Endothelial cell (in vitro differentiated cells): ENCODE results near the gene SLC15A4. TPM values are rescaled to one million over a fixed set of nuclear protein-coding genes. Genes with fewer than 3 reads are reported as not detected.

Experiments
- DNase-seq: peaks from one replicate; pipeline ENCODE4 v3.0.0; 2021; ENCODE audit warnings: low spot score
- H3K27ac Mint-ChIP-seq: one replicate; pipeline ENCODE4 v1.8.0; 2021; ENCODE audit warnings: mixed read lengths, inconsistent platforms; ENCODE audit not compliant: unreplicated experiment
- H3K27me3 Mint-ChIP-seq: one replicate; pipeline ENCODE4 v1.8.0; 2021; ENCODE audit warnings: mild to moderate bottlenecking, moderate library complexity, mixed read lengths, inconsistent platforms; ENCODE audit not compliant: unreplicated experiment
- H3K36me3 Mint-ChIP-seq: one replicate; pipeline ENCODE4 v1.8.0; 2021; ENCODE audit warnings: mild to moderate bottlenecking, low read depth, mixed read lengths, inconsistent platforms; ENCODE audit not compliant: unreplicated experiment
- H3K4me1 Mint-ChIP-seq: one replicate; pipeline ENCODE4 v1.8.0; 2021; ENCODE audit warnings: mild to moderate bottlenecking, mixed read lengths, inconsistent platforms; ENCODE audit not compliant: unreplicated experiment
- H3K4me3 Mint-ChIP-seq: one replicate; pipeline ENCODE4 v1.8.0; 2021; ENCODE audit warnings: mild to moderate bottlenecking, mixed read lengths, inconsistent platforms; ENCODE audit not compliant: unreplicated experiment
- H3K9me3 Mint-ChIP-seq: one replicate; pipeline ENCODE4 v1.8.0; 2021; ENCODE audit warnings: mixed read lengths, inconsistent platforms; ENCODE audit not compliant: unreplicated experiment
- total RNA-seq: library from RNA; stranded (reverse); fragmentation: NEBNext Ultra II Directional; extraction: Animal tissue kit (Norgen Biotek cat#: 25700); gene quantifications from one replicate; pipeline ENCODE4 v1.2.1, GENCODE V29; 2021; ENCODE audit not compliant: unreplicated experiment
- TF ChIP-seq, protein P1 (sequence below): fragments of 200-600 bp; sonication (generic); IDR thresholded peaks from one replicate; pipeline ENCODE4 v1.5.0; 2021; ENCODE audit warnings: antibody characterized with exemption; ENCODE audit not compliant: unreplicated experiment

SLC15A4 gene
- total RNA-seq, 1 donor from 2014 or later: 8.1 TPM

DNA sequence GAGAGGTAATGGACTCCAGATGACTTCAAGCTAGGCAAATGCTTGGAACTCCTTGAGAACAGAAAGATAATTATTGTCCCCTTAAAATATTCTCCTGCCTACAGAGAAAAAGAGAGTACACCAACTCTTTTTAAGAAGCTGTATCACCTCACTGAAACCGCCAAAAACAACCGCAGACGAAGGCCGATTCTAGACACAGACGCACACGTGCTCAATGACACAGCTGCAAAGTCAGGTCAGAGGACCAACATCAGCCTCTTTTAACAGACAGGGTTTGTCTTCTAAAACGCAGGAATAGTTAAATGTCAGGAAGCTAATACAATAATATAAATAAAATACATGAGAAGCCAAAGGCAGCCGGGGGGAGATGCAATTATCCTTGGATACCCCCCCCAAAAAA, 19.0 kb downstream of the SLC15A4 start:
- Mint-ChIP-seq H3K4me1 (no peaks in the 10 kb centered on the region), H3K36me3 (peaks cover 19% of the 10 kb centered on the region), H3K27ac (no peak overlapping the region), H3K4me3 (no peak overlapping the region), H3K27me3 (peaks cover 2% of the 10 kb centered on the region), H3K9me3 (peaks cover 12% of the 10 kb centered on the region)
- no peak for DNase-seq
- TF ChIP-seq, protein P1, sequence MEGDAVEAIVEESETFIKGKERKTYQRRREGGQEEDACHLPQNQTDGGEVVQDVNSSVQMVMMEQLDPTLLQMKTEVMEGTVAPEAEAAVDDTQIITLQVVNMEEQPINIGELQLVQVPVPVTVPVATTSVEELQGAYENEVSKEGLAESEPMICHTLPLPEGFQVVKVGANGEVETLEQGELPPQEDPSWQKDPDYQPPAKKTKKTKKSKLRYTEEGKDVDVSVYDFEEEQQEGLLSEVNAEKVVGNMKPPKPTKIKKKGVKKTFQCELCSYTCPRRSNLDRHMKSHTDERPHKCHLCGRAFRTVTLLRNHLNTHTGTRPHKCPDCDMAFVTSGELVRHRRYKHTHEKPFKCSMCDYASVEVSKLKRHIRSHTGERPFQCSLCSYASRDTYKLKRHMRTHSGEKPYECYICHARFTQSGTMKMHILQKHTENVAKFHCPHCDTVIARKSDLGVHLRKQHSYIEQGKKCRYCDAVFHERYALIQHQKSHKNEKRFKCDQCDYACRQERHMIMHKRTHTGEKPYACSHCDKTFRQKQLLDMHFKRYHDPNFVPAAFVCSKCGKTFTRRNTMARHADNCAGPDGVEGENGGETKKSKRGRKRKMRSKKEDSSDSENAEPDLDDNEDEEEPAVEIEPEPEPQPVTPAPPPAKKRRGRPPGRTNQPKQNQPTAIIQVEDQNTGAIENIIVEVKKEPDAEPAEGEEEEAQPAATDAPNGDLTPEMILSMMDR: no peak

DNA sequence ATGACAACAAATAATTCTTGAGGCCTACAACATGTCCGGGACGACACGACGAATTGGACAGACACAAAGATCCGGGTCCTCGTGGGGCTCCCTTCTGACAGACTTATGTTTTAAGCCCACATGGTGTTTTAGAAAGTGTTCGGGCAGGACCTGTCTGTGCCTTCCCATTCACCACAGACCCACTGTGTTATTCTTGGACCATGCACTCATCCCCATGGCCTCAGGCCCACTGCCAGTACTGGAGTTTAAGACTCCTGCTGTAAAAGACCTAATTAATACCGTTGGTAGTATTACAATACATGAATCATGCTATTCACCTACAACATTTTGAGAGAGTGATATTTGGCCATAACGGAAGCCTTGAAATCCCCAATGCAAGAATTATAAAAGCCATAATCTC, 20.0 kb downstream of the SLC15A4 start:
- peaks cover 12% of the 10 kb centered on the region for H3K9me3 Mint-ChIP-seq
- no peak overlapping the region for H3K4me3 Mint-ChIP-seq
- no peak overlapping the region for H3K27ac Mint-ChIP-seq
- H3K36me3 Mint-ChIP-seq: peaks cover 19% of the 10 kb centered on the region
- no peaks in the 10 kb centered on the region for H3K4me1 Mint-ChIP-seq
- DNase-seq: no peak
- H3K27me3 Mint-ChIP-seq: peaks cover 2% of the 10 kb centered on the region
- TF ChIP-seq, protein P1: no peak

DNA sequence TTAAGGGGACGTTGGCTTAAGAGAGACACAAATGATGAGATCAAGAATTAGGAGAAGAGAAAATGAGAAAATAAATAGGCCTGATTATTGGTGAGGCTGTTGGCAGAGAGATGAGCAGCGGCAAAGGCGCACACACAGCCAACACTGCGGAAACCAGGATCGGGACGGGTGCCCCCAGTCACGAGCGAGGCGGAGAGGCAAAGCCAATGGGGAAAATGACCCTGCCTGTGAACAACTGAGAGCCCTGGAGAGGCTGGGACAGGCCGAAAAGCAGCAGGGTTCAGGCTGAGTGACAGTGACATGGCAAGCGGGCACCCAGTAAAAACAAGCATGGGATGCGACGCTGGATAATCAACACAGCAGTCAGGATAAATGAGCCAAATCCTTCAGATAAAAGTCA, 21.0 kb downstream of the SLC15A4 start:
- Mint-ChIP-seq H3K36me3 (peaks cover 25% of the 10 kb centered on the region), H3K27ac (no peak overlapping the region), H3K4me1 (no peaks in the 10 kb centered on the region), H3K27me3 (peaks cover 2% of the 10 kb centered on the region), H3K4me3 (no peak overlapping the region), H3K9me3 (peaks cover 12% of the 10 kb centered on the region)
- no peak for DNase-seq
- TF ChIP-seq, protein P1: no peak

DNA sequence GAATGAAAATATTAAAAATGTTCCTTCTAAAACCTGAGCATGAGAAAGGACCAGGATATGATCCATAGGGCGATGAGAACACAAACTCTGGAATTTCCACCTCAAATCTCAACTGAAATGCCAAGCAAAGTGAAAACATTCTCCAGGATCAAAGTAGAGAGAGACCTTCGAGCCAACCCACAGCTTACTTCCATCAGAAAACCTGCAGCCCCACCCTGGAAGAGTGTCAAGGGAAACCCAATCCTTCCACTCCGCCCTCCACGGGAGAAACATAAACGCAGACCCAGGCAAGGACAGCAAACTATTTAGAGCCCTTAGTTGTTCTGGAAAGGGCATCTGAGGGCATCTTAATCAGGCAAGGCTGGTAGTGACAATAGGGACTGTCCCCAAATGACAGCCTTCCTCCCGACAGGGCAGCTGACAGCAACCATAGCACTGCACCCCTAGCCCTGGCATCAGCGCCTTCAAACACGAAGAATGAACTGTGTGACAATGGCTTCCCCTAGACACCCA, 21.8 kb downstream of the SLC15A4 start:
- peaks cover 2% of the 10 kb centered on the region for H3K27me3 Mint-ChIP-seq
- no peaks in the 10 kb centered on the region for H3K4me1 Mint-ChIP-seq
- TF ChIP-seq, protein P1: no peak
- H3K36me3 Mint-ChIP-seq: peaks cover 27% of the 10 kb centered on the region
- DNase-seq: no peak
- no peak overlapping the region for H3K4me3 Mint-ChIP-seq
- H3K27ac Mint-ChIP-seq: no peak overlapping the region
- H3K9me3 Mint-ChIP-seq: peaks cover 12% of the 10 kb centered on the region

DNA sequence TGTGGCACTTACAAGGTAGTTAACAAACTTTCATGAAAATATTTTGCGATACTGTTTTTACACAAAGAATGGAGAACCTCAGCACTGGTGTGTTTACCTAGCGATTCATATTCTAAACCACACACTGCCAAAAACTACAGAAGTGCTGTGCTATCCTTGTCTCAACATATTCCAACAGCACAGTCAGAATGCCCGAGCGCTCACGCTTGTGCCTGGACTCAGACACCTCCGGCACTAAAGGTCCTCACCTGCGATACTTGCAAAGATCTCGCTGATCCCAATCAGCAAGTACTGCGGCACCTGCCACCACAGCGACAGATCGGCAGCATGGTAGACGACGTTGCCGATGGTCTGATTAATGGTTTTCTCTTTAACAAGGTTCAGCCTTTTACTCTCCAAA, 23.2 kb downstream of the SLC15A4 start:
- H3K9me3 Mint-ChIP-seq: peaks cover 14% of the 10 kb centered on the region
- H3K4me1 Mint-ChIP-seq: peaks cover 5% of the 10 kb centered on the region
- TF ChIP-seq, protein P1: no peak
- H3K27me3 Mint-ChIP-seq: peaks cover 7% of the 10 kb centered on the region
- no peak for DNase-seq
- H3K36me3 Mint-ChIP-seq: peaks cover 32% of the 10 kb centered on the region
- no peak overlapping the region for H3K4me3 Mint-ChIP-seq
- H3K27ac Mint-ChIP-seq: no peak overlapping the region
